Caco-2 (cell line): ENCODE data around the gene EGFR. TPM values are rescaled to one million over a fixed set of nuclear protein-coding genes. Genes with fewer than 3 reads are reported as not detected.

Experiments used
- BruUV-seq: library from RNA; stranded (reverse); fragments of 400-500 nt; replicated peaks from 2 replicates; lab custom pipeline; 2021; lab: Mats Ljungman, UMichigan
- CTCF ChIA-PET: fragments of 300-600 bp; sonication (Branson Sonifier 250); formaldehyde crosslinking; loops from one replicate; lab custom pipeline; 2022; ENCODE audit warnings: antibody characterized with exemption; lab: Charles Lee
- POLR2A ChIA-PET: fragments of 300-600 bp; sonication (Branson Sonifier 250); formaldehyde crosslinking; loops from one replicate; lab custom pipeline; 2022; ENCODE audit warnings: antibody characterized with exemption; lab: Charles Lee
- DNase-seq, 2 experiments: peaks; one replicate each; pipeline versions ENCODE4 v3.0.0 to v3.0.0-alpha.2; 2020 to 2022
- H3K27me3 ChIP-seq: replicated peaks from 2 replicates; pipeline ENCODE4 v1.6.0; 2011; ENCODE audit warnings: low read length; ENCODE audit not compliant: control insufficient read depth, insufficient read depth
- H3K36me3 ChIP-seq: 2 replicates; pipeline ENCODE4 v1.5.1; 2011; ENCODE audit warnings: low read length; ENCODE audit not compliant: control insufficient read depth, insufficient read depth
- H3K4me1 ChIP-seq: fragments of 250-450 bp; sonication (Bioruptor Pico); 2 replicates; pipeline ENCODE4 v1.5.1; 2020; ENCODE audit warnings: mild to moderate bottlenecking
- H3K4me3 ChIP-seq: 2 replicates; pipeline ENCODE4 v1.5.1; 2011; ENCODE audit warnings: low read depth, mild to moderate bottlenecking, control low read depth, low read length
- H3K9me3 ChIP-seq: fragments of 250-450 bp; sonication (Bioruptor Pico); 2 replicates; pipeline ENCODE4 v1.5.1; 2020; ENCODE audit warnings: mild to moderate bottlenecking, moderate library complexity
- H3K27ac Mint-ChIP-seq: one replicate; pipeline ENCODE4 v1.8.0; 2022; ENCODE audit warnings: mixed read lengths; ENCODE audit not compliant: unreplicated experiment
- H3K27me3 Mint-ChIP-seq: one replicate; pipeline ENCODE4 v1.8.0; 2022; ENCODE audit warnings: mixed read lengths; ENCODE audit not compliant: insufficient read depth, unreplicated experiment
- H3K36me3 Mint-ChIP-seq: one replicate; pipeline ENCODE4 v1.8.0; 2022; ENCODE audit warnings: mild to moderate bottlenecking, mixed read lengths; ENCODE audit not compliant: insufficient read depth, unreplicated experiment
- H3K4me1 Mint-ChIP-seq: one replicate; pipeline ENCODE4 v1.8.0; 2022; ENCODE audit warnings: low read depth, mixed read lengths; ENCODE audit not compliant: unreplicated experiment
- H3K4me3 Mint-ChIP-seq: one replicate; pipeline ENCODE4 v1.8.0; 2022; ENCODE audit warnings: mild to moderate bottlenecking, moderate library complexity, mixed read lengths; ENCODE audit not compliant: unreplicated experiment
- H3K9me3 Mint-ChIP-seq: one replicate; pipeline ENCODE4 v1.8.0; 2022; ENCODE audit warnings: mixed read lengths; ENCODE audit not compliant: unreplicated experiment
- intact Hi-C: fragments of 100-400 bp; cut with micrococcal nuclease; formaldehyde crosslinking; loops from one replicate; pipeline ENCODE4 v1.10.0; 2022; ENCODE audit not compliant: unreplicated experiment
- total RNA-seq: library from RNA; stranded (reverse); gene quantifications from 2 replicates; pipeline ENCODE4 v1.2.3, GENCODE V29; 2022
- TF ChIP-seq, protein P1 (sequence below), 2 experiments: fragments of 200-600 bp in 1 of 2; IDR thresholded peaks; 1 replicate in 1 of 2; 2 replicates in 1 of 2; pipeline versions ENCODE4 v1.5.1 to v1.8.0; 2011 to 2022; ENCODE audit warnings: antibody characterized with exemption in 1 of 2, control low read depth in 1 of 2, inconsistent platforms in 1 of 2, low read depth in 1 of 2, low read length in 1 of 2, mild to moderate bottlenecking in 1 of 2, moderate library complexity in 1 of 2; ENCODE audit not compliant: insufficient read depth in 1 of 2, severe bottlenecking in 1 of 2, unreplicated experiment in 1 of 2

The EGFR gene
- total RNA-seq, 1 experiment from 2014 or later = 60.1 TPM

GRCh38 chr7:55087521-55087961 lies 68.7 kb downstream of the EGFR start:
- Mint-ChIP-seq H3K27me3 (no peaks in the 10 kb centered on the region), H3K27ac (no peak overlapping the region), H3K4me1 (peaks cover 14% of the 10 kb centered on the region), H3K36me3 (no peaks in the 10 kb centered on the region), H3K4me3 (no peak overlapping the region), H3K9me3 (no peaks in the 10 kb centered on the region)
- TF ChIP-seq, protein P1, sequence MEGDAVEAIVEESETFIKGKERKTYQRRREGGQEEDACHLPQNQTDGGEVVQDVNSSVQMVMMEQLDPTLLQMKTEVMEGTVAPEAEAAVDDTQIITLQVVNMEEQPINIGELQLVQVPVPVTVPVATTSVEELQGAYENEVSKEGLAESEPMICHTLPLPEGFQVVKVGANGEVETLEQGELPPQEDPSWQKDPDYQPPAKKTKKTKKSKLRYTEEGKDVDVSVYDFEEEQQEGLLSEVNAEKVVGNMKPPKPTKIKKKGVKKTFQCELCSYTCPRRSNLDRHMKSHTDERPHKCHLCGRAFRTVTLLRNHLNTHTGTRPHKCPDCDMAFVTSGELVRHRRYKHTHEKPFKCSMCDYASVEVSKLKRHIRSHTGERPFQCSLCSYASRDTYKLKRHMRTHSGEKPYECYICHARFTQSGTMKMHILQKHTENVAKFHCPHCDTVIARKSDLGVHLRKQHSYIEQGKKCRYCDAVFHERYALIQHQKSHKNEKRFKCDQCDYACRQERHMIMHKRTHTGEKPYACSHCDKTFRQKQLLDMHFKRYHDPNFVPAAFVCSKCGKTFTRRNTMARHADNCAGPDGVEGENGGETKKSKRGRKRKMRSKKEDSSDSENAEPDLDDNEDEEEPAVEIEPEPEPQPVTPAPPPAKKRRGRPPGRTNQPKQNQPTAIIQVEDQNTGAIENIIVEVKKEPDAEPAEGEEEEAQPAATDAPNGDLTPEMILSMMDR (IDR thresholded peaks at IDR 0.05; ENCODE audit: insufficient read depth in 1 of 2, low read depth in 1 of 2, low read length in 1 of 2, severe bottlenecking in 1 of 2, unreplicated experiment in 1 of 2) = no peak
- H3K4me3 ChIP-seq = no peak overlapping the region
- H3K9me3 ChIP-seq = no peaks in the 10 kb centered on the region
- BruUV-seq = no TSS peak
- DNase-seq = no peak
- peaks cover 1% of the 10 kb centered on the region; the same call in 1 of the 2 replicates for H3K36me3 ChIP-seq
- intact Hi-C loops = no loop called here
- H3K4me1 ChIP-seq = peaks cover 5% of the 10 kb centered on the region; the same call in 1 of the 2 replicates
- ChIA-PET POLR2A (no interaction called here), CTCF (no interaction called here)
- no peaks in the 10 kb centered on the region for H3K27me3 ChIP-seq

GRCh38 chr7:55088107-55088506 lies 69.3 kb downstream of the EGFR start:
- H3K36me3 ChIP-seq = no peaks in the 10 kb centered on the region
- no peak for DNase-seq
- H3K4me3 ChIP-seq = no peak overlapping the region
- ChIA-PET POLR2A (no interaction called here), CTCF (no interaction called here)
- Mint-ChIP-seq H3K36me3 (no peaks in the 10 kb centered on the region), H3K9me3 (no peaks in the 10 kb centered on the region), H3K4me1 (peaks cover 14% of the 10 kb centered on the region), H3K27me3 (no peaks in the 10 kb centered on the region), H3K4me3 (no peak overlapping the region), H3K27ac (no peak overlapping the region)
- H3K27me3 ChIP-seq = no peaks in the 10 kb centered on the region
- no TSS peak for BruUV-seq
- intact Hi-C loops = no loop called here
- no peaks in the 10 kb centered on the region for H3K9me3 ChIP-seq
- TF ChIP-seq, protein P1 (IDR thresholded peaks at IDR 0.05; ENCODE audit: insufficient read depth in 1 of 2, low read depth in 1 of 2, low read length in 1 of 2, severe bottlenecking in 1 of 2, unreplicated experiment in 1 of 2) = no peak
- H3K4me1 ChIP-seq = peaks cover 5% of the 10 kb centered on the region; the same call in 1 of the 2 replicates

DNA sequence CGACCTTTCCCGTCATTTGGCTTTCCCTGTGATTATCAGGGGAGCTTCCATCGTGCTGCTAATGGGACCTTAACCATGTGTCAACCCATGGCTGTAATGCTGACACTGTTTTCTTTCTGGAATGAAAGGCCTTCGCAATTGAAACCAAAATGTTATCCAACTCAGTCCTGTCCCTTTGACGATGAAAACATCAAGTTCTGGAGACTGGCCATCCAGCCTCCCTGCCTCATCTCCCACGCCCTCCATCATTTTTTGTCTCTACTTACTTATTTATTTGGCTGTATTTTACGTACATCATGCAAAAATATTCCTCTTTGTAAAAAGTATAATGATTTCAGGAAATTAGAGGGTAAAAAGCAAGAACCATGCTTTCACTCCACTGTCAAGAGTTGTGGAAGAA lies 69.8 kb downstream of the EGFR start:
- ChIA-PET POLR2A (no interaction called here), CTCF (no interaction called here)
- Histone ChIP-seq H3K27me3 (no peaks in the 10 kb centered on the region), H3K4me3 (no peak overlapping the region), H3K36me3 (no peaks in the 10 kb centered on the region), H3K9me3 (no peaks in the 10 kb centered on the region), H3K4me1 (peaks cover 5% of the 10 kb centered on the region)
- peaks cover 18% of the 10 kb centered on the region for H3K4me1 Mint-ChIP-seq
- no peaks in the 10 kb centered on the region for H3K9me3 Mint-ChIP-seq
- H3K4me3 Mint-ChIP-seq = no peak overlapping the region
- H3K36me3 Mint-ChIP-seq = peaks cover 3% of the 10 kb centered on the region
- intact Hi-C loops = no loop called here
- TF ChIP-seq, protein P1 (IDR thresholded peaks at IDR 0.05; ENCODE audit: insufficient read depth in 1 of 2, low read depth in 1 of 2, low read length in 1 of 2, severe bottlenecking in 1 of 2, unreplicated experiment in 1 of 2) = no peak
- DNase-seq = no peak
- H3K27ac Mint-ChIP-seq = no peak overlapping the region
- no TSS peak for BruUV-seq
- no peaks in the 10 kb centered on the region for H3K27me3 Mint-ChIP-seq
